Measurements from ENCODE around the gene TPRG1. TPM values are rescaled to one million over a fixed set of nuclear protein-coding genes. Genes with fewer than 3 reads are reported as not detected.

Gene TPRG1
- total RNA-seq, 1 donor from 2014 or later: 11.6 TPM

DNA sequence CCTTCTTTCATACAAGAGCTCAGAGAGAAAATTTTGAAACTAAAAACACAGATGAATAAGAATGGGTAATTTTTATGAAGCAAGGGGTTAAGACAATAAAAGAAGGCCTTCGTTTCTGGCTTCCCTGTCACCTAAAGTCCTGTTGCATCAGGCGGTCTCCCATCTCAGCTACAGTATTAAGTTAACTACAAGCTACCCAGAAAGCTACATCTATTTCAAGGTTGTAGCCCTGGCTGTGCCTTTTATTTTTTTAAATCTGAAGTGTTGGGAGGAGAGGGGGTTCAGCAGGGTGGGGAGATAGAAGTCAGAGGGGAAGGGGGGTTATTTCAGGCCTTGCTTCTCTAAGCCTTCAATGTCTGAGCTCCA, 183.3 kb downstream of the TPRG1 start:
- H3K27ac Mint-ChIP-seq: peak overlapping the region; percentile 57
- peaks cover 4% of the 10 kb centered on the region for H3K36me3 Mint-ChIP-seq
- TF ChIP-seq CTCF (conservative IDR thresholded peaks at IDR 0.05): no peak
- DNase-seq (ENCODE audit: extremely low spot score, unreplicated experiment): no peak
- H3K4me3 Mint-ChIP-seq: no peak overlapping the region
- peaks cover 3% of the 10 kb centered on the region for H3K9me3 Mint-ChIP-seq
- H3K4me1 Mint-ChIP-seq (ENCODE audit: unreplicated experiment): peaks cover 22% of the 10 kb centered on the region
- H3K27me3 Mint-ChIP-seq: peaks cover 3% of the 10 kb centered on the region

DNA sequence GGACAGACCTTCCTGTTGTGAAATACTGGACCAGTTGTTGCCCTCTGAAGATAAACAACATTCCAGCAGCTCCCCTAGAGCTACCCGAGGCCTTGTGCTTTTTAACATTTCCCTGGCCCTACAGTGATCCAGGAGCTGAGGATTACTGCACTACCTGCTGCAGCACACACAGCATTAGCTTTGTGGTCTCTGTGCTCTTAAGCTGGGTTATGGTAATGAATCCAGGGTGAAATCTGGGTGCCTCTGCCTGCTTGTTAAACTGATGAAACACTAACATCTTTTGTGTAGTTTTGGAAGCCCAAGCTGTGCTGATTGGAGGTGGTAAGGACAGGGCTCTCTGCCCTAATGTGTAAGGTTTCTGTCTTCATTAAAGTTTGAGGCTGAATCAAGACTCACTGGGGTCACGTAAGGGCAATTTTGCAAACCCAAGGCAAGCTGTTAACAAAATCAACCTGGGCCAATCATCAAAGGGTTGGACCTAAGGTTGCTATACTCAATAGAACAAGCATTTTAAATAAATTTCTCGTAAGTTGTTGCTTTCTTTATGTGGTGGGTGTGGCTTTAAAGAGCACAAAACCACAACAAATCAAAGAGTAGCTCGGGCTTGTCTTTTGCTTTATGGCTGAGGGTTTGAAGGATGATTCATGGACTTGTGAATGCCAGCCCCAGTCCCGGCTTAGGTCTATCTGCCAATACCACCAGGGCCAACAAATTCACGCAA, 183.9 kb downstream of the TPRG1 start:
- H3K27me3 Mint-ChIP-seq: peaks cover 3% of the 10 kb centered on the region
- peaks cover 22% of the 10 kb centered on the region for H3K4me1 Mint-ChIP-seq (ENCODE audit: unreplicated experiment)
- H3K27ac Mint-ChIP-seq: peak overlapping the region; percentile 57
- H3K9me3 Mint-ChIP-seq: peaks cover 3% of the 10 kb centered on the region
- no peak for TF ChIP-seq CTCF (conservative IDR thresholded peaks at IDR 0.05)
- DNase-seq (ENCODE audit: extremely low spot score, unreplicated experiment): no peak
- peaks cover 4% of the 10 kb centered on the region for H3K36me3 Mint-ChIP-seq
- H3K4me3 Mint-ChIP-seq: no peak overlapping the region

- TF ChIP-seq CTCF (conservative IDR thresholded peaks at IDR 0.05): no peak
- peaks cover 6% of the 10 kb centered on the region for H3K27me3 Mint-ChIP-seq
- no peaks in the 10 kb centered on the region for H3K36me3 Mint-ChIP-seq
- no peak overlapping the region for H3K27ac Mint-ChIP-seq
- H3K4me3 Mint-ChIP-seq: no peak overlapping the region
- H3K9me3 Mint-ChIP-seq: no peaks in the 10 kb centered on the region
- H3K4me1 Mint-ChIP-seq (ENCODE audit: unreplicated experiment): peaks cover 9% of the 10 kb centered on the region
- no peak for DNase-seq (ENCODE audit: extremely low spot score, unreplicated experiment)
These were observed 188.5 kb downstream of the TPRG1 start for GRCh38 chr3:189360291-189360690.

DNA sequence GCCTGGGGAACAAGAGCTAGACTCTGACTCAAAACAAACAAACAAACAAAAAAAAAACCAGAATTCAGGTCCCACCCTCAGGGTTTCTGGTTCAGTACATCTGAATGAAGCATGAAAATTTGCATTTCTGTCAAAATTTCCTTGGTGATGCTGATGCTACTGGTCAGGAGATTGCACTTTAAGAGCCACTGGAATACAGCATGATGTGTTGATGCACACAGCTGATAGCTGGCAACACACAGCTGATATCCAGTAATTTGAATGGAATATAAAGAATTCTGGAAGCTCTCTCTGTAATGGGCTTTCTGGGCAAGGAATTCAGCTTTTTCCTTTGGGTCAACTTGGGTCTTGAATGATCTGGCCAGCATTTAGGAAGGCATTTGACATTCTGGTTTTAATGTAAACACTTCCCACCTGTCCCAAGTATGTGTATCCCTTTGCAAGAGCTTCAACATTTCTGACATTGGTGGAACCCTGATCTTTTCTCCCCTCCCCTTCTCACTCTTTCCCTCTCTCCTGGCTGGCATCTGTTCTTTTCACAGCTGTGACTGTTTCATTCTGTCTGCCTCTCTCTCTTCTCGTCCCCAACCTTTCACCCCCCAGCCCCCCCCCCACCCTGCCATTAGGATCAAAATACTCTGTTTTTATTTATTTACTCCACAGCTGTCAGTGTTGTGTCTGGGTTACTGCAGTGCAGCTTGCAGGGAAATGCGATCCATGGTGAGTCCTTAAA, 189.5 kb downstream of the TPRG1 start:
- DNase-seq (ENCODE audit: extremely low spot score, unreplicated experiment): no peak
- Mint-ChIP-seq H3K4me3 (no peak overlapping the region), H3K9me3 (no peaks in the 10 kb centered on the region), H3K27ac (no peak overlapping the region), H3K36me3 (no peaks in the 10 kb centered on the region), H3K27me3 (peaks cover 6% of the 10 kb centered on the region), H3K4me1 (ENCODE audit: unreplicated experiment) (no peaks in the 10 kb centered on the region)
- no peak for TF ChIP-seq CTCF (conservative IDR thresholded peaks at IDR 0.05)

- Mint-ChIP-seq H3K9me3 (peaks cover 4% of the 10 kb centered on the region), H3K27me3 (peaks cover 6% of the 10 kb centered on the region)
- no peak for DNase-seq (ENCODE audit: extremely low spot score, unreplicated experiment)
These were observed 192.0 kb downstream of the TPRG1 start for GRCh38 chr3:189363590-189364255.

More at GRCh38 chr3:189363590-189364255, 192.0 kb downstream of the TPRG1 start:
- Mint-ChIP-seq H3K36me3 (no peaks in the 10 kb centered on the region), H3K4me3 (no peak overlapping the region), H3K27ac (no peak overlapping the region), H3K4me1 (ENCODE audit: unreplicated experiment) (no peaks in the 10 kb centered on the region)
- TF ChIP-seq CTCF (conservative IDR thresholded peaks at IDR 0.05): no peak
